HCT116 (cell line): ENCODE results near the gene GTF2IRD1. TPM values are rescaled to one million over a fixed set of nuclear protein-coding genes. Genes with fewer than 3 reads are reported as not detected.

ENCODE experiments used
- ATAC-seq: fragments of 200-7000 bp; cut with Tn5 transposase; 2 replicates; pipeline ENCODE4 v1.9.1; 2020; ENCODE audit warnings: mild to moderate bottlenecking, moderate library complexity
- BruUV-seq: library from RNA; stranded (reverse); fragments of 400-500 nt; replicated peaks from 2 replicates; lab custom pipeline; 2021; lab: Mats Ljungman, UMichigan
- CTCF ChIA-PET: fragments of 300-600 bp; sonication (Branson Sonifier 250); formaldehyde crosslinking; loops from one replicate; lab custom pipeline; 2021; ENCODE audit warnings: antibody characterized with exemption; lab: Charles Lee
- POLR2A ChIA-PET: fragments of 300-600, 350-600 bp; sonication (Branson Sonifier 250); formaldehyde crosslinking; loops from one replicate; lab custom pipeline; 2021; ENCODE audit warnings: antibody characterized with exemption; lab: Charles Lee
- RAD21 ChIA-PET, 2 experiments: fragments of 300-600 bp; sonication (Branson Sonifier 250); formaldehyde crosslinking; loops; one replicate each; lab custom pipeline; 2023; ENCODE audit warnings: low total read pairs in 2 of 2; ENCODE audit not compliant: uncharacterized antibody in 2 of 2, unreplicated experiment in 2 of 2, low non-redundant PET in 1 of 2; lab: Charles Lee
- DNase-seq: peaks from one replicate; pipeline ENCODE4 v3.0.0-alpha.2; 2010; ENCODE audit warnings: low read depth, low spot score
- H2AFZ ChIP-seq: fragments of 200-600 bp; shearing (Covaris generic), sonication (generic); 2 replicates; pipeline ENCODE4 v1.6.1; 2017; ENCODE audit warnings: low read depth, mixed run types, mixed read lengths, antibody characterized with exemption, low read length; ENCODE audit not compliant: poor library complexity, severe bottlenecking
- H3K27ac ChIP-seq: 2 replicates; pipeline ENCODE4 v1.5.1; 2012; ENCODE audit warnings: low read depth, low read length
- H3K27me3 ChIP-seq: fragments of 200-600 bp; sonication (generic); 2 replicates; pipeline ENCODE4 v1.6.1; 2016; ENCODE audit warnings: mixed run types, low read length, mixed read lengths; ENCODE audit not compliant: insufficient read depth
- H3K36me3 ChIP-seq, 2 experiments: fragments of 200-500 bp in 1 of 2; fragments of 200-600 bp in 1 of 2; sonication (Bioruptor generic) in 1 of 2; sonication (generic) in 1 of 2; 2 replicates each; pipeline versions ENCODE4 v1.5.1 to v1.6.1; 2014 to 2016; ENCODE audit warnings: low read length in 2 of 2, inconsistent platforms in 1 of 2, mixed read lengths in 1 of 2, mixed run types in 1 of 2; ENCODE audit not compliant: insufficient read depth in 2 of 2, control insufficient read depth in 1 of 2
- H3K4me1 ChIP-seq, 2 experiments: fragments of 200-600 bp in 1 of 2; sonication (generic) in 1 of 2; 2 replicates each; pipeline versions ENCODE4 v1.5.1 to v1.6.1; 2012 to 2017; ENCODE audit warnings: low read length in 2 of 2, inconsistent platforms in 1 of 2, mild to moderate bottlenecking in 1 of 2, mixed read lengths in 1 of 2, mixed run types in 1 of 2, moderate library complexity in 1 of 2; ENCODE audit not compliant: insufficient read depth in 2 of 2, control insufficient read depth in 1 of 2
- H3K4me2 ChIP-seq: fragments of 200-600 bp; sonication (generic); 2 replicates; pipeline ENCODE4 v1.6.1; 2017; ENCODE audit warnings: mixed run types, low read length, mixed read lengths
- H3K4me3 ChIP-seq, 2 experiments: fragments of 200-600 bp in 1 of 2; sonication (generic) in 1 of 2; replicated peaks in 1 of 2; 2 replicates each; pipeline ENCODE4 v1.5.1; 2011 to 2016; ENCODE audit warnings: low read length in 2 of 2, control low read depth in 1 of 2, low read depth in 1 of 2, mild to moderate bottlenecking in 1 of 2, mixed read lengths in 1 of 2, mixed run types in 1 of 2
- H3K79me2 ChIP-seq: fragments of 200-600 bp; sonication (generic); 2 replicates; pipeline ENCODE4 v1.6.1; 2017; ENCODE audit warnings: mild to moderate bottlenecking, mixed run types, low read length, moderate library complexity, mixed read lengths; ENCODE audit not compliant: insufficient read depth
- H3K9ac ChIP-seq: fragments of 200-600 bp; sonication (generic); 2 replicates; pipeline ENCODE4 v1.6.1; 2016; ENCODE audit warnings: low read length, mixed read lengths
- H3K9me2 ChIP-seq: fragments of 200-600 bp; sonication (generic), shearing (Covaris generic); 2 replicates; pipeline ENCODE4 v1.6.1; 2017; ENCODE audit warnings: mixed run types, mild to moderate bottlenecking, moderate library complexity; ENCODE audit not compliant: insufficient read depth
- H3K9me3 ChIP-seq, 2 experiments: fragments of 200-500 bp in 1 of 2; fragments of 200-600 bp in 1 of 2; sonication (Bioruptor generic) in 1 of 2; sonication (generic) in 1 of 2; 2 replicates each; pipeline ENCODE4 v1.6.1; 2014 to 2017; ENCODE audit warnings: low read length in 2 of 2, mixed read lengths in 2 of 2, inconsistent platforms in 1 of 2, low read depth in 1 of 2, mild to moderate bottlenecking in 1 of 2, mixed run types in 1 of 2, moderate library complexity in 1 of 2; ENCODE audit not compliant: control insufficient read depth in 1 of 2, insufficient read depth in 1 of 2
- H4K20me1 ChIP-seq: fragments of 200-600 bp; sonication (generic), shearing (Covaris generic); 2 replicates; pipeline ENCODE4 v1.6.1; 2017; ENCODE audit warnings: mixed run types, mild to moderate bottlenecking, moderate library complexity; ENCODE audit not compliant: insufficient read depth
- ELF1 ChIP-seq: IDR thresholded peaks from 2 replicates; pipeline ENCODE4 v1.6.1; 2012; ENCODE audit warnings: low read depth, borderline replicate concordance
- EZH2 ChIP-seq: fragments of 200-600 bp; sonication (generic); IDR thresholded peaks from 2 replicates; pipeline ENCODE4 v1.6.1; 2017; ENCODE audit warnings: antibody characterized with exemption, mixed run types
- FOSL1 ChIP-seq: IDR thresholded peaks from 2 replicates; pipeline ENCODE4 v1.6.1; 2012; ENCODE audit warnings: low read depth
- JUND ChIP-seq: IDR thresholded peaks from 2 replicates; pipeline ENCODE4 v1.6.1; 2012
- RAD21 ChIP-seq: IDR thresholded peaks from 2 replicates; pipeline ENCODE4 v1.6.1; 2012; ENCODE audit warnings: low read depth, mild to moderate bottlenecking
- TCF7L2 ChIP-seq: IDR thresholded peaks from 2 replicates; pipeline ENCODE4 v1.7.0; 2011; ENCODE audit warnings: borderline replicate concordance, inconsistent platforms; ENCODE audit not compliant: insufficient read depth, insufficient read length; ENCODE audit errors: extremely low read depth
- YY1 ChIP-seq: IDR thresholded peaks from 2 replicates; pipeline ENCODE4 v1.6.1; 2011; ENCODE audit warnings: low read length, low read depth, moderate library complexity, mild to moderate bottlenecking; ENCODE audit not compliant: insufficient replicate concordance; ENCODE audit errors: extremely low read depth
- intact Hi-C: fragments of 100-400 bp; cut with micrococcal nuclease; formaldehyde crosslinking; loops from 2 replicates; pipeline ENCODE4 v1.10.0; 2022
- total RNA-seq: library from RNA; stranded (reverse); gene quantifications from one replicate; pipeline ENCODE4 v1.2.1, GENCODE V29; 2021; ENCODE audit not compliant: unreplicated experiment
- TF ChIP-seq, protein P1 (sequence below): IDR thresholded peaks from 2 replicates; pipeline ENCODE4 v1.6.1; 2012; ENCODE audit warnings: low read depth

GTF2IRD1 gene
- total RNA-seq, 1 experiment from 2014 or later: 34.5 TPM

DNA sequence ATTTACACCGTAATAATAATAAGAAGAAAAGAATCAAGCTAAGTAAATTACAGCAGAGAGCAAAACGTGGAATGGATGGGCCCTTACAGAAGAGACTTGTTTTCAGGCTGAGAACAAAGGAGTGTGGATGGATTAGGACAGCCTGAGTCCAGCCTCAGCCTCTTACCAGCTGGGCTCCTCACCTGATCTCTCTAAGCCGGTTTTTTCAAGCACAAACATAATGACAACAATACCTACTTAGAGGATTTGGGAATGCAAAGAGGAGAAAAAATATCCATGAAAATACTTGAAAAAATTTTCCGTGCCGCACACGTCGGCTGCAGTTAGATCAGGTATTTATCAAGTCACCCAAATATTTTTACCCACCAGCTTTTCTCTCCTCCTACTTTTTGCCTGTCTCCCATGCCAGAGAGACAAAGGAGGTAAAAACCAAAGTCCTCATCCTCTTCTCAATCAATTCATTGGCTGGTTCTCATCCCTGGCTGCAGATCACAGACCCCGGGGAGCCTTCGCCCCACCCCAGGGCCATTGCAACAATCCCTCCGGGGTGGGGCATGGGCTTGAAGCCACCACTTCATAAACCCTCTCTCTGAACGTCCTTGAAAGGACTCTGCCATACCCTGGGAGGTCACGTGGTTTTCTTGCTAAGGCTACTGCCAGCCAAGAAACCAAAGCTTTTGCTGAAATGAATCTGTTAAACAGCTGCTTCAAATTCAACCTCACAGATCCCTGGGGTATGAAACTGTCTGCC is 174.1 kb downstream of the GTF2IRD1 start:
- ATAC-seq: peak; percentile 42; the same call in 1 of the 2 replicates
- 0 out of 2 replicates have a peak overlapping the region, but pooled peaks have one; percentile 3 for H3K4me2 ChIP-seq

More for the DNA sequence above, 174.1 kb downstream of the GTF2IRD1 start:
- POLR2A ChIA-PET: no interaction called here
- no peaks in the 10 kb centered on the region for H4K20me1 ChIP-seq
- no TSS peak for BruUV-seq
- peak overlapping the region; percentile 88 for H2AFZ ChIP-seq
- peaks cover 0 to 13% of the 10 kb centered on the region in 2 experiments; a peak in 3 of 4 replicates for H3K4me1 ChIP-seq
- H3K9me2 ChIP-seq: no peaks in the 10 kb centered on the region
- DNase-seq: no peak
- CTCF ChIA-PET: interaction anchor here (0.6 kb wide), 1 partner anchor 30 kb away, joined by 4 read pairs; no protein-coding TSS in a partner anchor
- no peak for TF ChIP-seq FOSL1
- TF ChIP-seq RAD21: no peak
- TF ChIP-seq JUND: no peak
- TF ChIP-seq, protein P1, sequence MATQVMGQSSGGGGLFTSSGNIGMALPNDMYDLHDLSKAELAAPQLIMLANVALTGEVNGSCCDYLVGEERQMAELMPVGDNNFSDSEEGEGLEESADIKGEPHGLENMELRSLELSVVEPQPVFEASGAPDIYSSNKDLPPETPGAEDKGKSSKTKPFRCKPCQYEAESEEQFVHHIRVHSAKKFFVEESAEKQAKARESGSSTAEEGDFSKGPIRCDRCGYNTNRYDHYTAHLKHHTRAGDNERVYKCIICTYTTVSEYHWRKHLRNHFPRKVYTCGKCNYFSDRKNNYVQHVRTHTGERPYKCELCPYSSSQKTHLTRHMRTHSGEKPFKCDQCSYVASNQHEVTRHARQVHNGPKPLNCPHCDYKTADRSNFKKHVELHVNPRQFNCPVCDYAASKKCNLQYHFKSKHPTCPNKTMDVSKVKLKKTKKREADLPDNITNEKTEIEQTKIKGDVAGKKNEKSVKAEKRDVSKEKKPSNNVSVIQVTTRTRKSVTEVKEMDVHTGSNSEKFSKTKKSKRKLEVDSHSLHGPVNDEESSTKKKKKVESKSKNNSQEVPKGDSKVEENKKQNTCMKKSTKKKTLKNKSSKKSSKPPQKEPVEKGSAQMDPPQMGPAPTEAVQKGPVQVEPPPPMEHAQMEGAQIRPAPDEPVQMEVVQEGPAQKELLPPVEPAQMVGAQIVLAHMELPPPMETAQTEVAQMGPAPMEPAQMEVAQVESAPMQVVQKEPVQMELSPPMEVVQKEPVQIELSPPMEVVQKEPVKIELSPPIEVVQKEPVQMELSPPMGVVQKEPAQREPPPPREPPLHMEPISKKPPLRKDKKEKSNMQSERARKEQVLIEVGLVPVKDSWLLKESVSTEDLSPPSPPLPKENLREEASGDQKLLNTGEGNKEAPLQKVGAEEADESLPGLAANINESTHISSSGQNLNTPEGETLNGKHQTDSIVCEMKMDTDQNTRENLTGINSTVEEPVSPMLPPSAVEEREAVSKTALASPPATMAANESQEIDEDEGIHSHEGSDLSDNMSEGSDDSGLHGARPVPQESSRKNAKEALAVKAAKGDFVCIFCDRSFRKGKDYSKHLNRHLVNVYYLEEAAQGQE: no peak
- TF ChIP-seq TCF7L2: peak; percentile 18
- TF ChIP-seq YY1: no peak
- no peak for TF ChIP-seq EZH2
- no peak for TF ChIP-seq ELF1
- H3K36me3 ChIP-seq: no peaks in the 10 kb centered on the region
- no peak overlapping the region for H3K9ac ChIP-seq
- RAD21 ChIA-PET: interaction anchor here in 1 of 2 experiments (0.6 kb wide), 1 partner anchor 30 kb away, joined by 7 read pairs; the partner anchor contains the start of gene GTF2I
- H3K27ac ChIP-seq: no peak overlapping the region
- no peak overlapping the region for H3K4me3 ChIP-seq
- no peaks in the 10 kb centered on the region for H3K27me3 ChIP-seq
- H3K9me3 ChIP-seq: no peaks in the 10 kb centered on the region
- no peaks in the 10 kb centered on the region for H3K79me2 ChIP-seq
- intact Hi-C loops: no loop called here
